NCI-H1417 treated with DMSO at 0.1 percent for 48 hours (cell line): ENCODE measurements around the gene CREB3.

Source experiments
- DNase-seq: peaks from one replicate; lab custom pipeline; 2025; lab: John Stamatoyannopoulos, UW

The CREB3 gene

GRCh38 chr9:35702696-35703095, 29.8 kb upstream of the CREB3 start:
- DNase-seq: no peak

DNA sequence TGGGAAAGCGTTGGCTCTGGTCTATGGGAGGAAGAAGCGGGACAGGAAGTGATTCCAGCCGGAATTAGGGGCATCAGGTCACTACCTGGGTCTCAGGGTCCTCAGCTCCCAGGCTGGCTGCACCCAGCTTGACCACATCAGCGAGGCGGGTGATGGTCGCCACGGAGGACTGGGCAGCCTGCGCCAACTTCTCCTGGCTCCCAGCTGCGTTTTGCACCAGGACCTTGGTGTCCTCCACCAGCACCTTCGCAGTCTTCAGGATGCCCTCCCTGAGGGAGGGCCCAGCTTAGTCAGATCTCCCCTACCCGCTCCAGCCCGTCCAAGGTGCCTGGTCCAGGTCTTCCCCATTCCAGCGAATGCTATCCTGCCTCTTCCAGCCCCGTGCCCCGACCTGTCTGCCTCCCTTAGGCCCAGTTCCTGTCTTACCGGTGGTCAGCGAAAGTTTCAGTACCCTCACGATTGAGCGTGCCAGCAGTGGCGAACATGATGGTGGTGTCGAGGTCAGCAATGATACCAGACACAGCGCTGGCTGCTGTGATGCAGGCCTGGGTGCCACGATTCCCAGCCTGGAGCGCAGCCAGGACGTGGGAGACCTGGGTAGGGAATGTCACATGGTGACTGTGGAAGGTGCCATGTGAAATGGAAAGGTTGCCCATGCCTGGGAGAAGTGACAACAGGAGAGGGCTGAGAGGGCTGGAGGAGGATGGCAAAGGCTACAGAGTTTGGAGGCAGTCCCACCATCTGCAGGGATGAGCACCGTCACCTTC, 28.4 kb upstream of the CREB3 start:
- no peak for DNase-seq

- no peak for DNase-seq
These were observed 27.1 kb upstream of the CREB3 start for GRCh38 chr9:35705372-35705771.

- DNase-seq: no peak
These were observed 26.5 kb upstream of the CREB3 start for GRCh38 chr9:35705836-35706430.

DNA sequence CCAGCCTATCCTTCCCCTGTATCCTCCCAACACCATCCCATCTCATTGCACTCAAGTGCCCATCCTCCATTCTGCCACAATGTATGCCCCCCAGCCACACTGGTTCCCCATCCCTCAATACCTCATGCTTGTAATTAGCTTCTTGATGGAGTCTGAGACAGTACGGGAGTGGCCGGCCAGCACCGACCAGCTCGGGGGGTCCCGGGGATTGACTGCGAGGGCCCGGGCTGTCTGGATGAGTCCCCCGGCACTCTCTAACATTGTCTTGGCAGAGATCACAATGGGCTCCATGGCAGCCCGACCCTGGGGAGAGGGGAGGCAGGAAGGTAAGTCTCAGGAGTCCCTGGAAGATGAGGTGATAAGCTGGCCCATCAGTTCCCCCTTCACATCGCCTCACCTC, 25.5 kb upstream of the CREB3 start:
- DNase-seq: no peak

- no peak for DNase-seq
These were observed 24.3 kb upstream of the CREB3 start for GRCh38 chr9:35708146-35708545.

- no peak for DNase-seq
These were observed 21.5 kb upstream of the CREB3 start for GRCh38 chr9:35710818-35711500.

DNA sequence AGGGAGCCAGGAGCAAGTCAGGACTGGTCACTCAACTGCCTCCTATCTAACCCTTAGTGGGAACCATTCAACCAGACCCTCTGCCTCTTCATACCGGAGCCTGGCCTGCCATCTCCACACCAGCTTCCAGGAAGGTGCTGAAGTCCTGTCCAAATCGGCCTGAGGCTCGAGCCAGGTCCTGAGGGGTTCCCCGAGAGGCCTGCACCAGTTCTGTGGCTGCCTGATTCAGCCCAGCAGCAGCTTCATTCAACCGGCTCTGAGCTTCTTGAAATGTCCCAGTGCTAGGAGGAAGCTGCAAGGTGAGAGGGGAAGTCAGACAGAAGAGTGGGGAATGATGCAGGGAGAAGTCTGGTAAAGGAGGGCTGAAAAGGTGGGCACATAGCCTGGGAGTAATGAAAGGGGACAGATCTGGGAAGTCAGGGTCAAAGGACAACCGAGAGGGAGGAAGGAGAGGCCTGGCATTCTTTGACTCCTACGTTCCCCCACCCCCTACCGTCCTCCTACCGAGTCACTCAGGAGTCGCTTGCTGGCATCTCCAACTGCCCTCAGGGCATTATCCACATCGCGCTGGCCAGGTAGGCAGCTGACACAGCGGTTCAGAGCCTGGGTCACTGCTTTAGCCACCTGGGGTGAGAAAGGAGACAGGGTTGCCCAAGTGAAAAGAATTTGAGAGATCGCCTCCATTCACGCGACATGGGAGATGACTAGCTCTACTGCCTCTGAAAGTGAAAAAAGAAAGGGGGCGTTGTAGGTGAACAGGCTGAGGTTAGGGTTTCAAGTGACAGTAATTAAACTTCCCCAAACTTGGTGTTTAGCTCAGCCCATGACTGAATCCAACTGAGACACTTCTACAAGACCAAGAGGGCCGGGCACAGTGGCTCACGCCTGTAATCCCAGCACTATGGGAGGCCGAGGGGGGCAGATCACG, 20.7 kb upstream of the CREB3 start:
- DNase-seq: no peak

DNA sequence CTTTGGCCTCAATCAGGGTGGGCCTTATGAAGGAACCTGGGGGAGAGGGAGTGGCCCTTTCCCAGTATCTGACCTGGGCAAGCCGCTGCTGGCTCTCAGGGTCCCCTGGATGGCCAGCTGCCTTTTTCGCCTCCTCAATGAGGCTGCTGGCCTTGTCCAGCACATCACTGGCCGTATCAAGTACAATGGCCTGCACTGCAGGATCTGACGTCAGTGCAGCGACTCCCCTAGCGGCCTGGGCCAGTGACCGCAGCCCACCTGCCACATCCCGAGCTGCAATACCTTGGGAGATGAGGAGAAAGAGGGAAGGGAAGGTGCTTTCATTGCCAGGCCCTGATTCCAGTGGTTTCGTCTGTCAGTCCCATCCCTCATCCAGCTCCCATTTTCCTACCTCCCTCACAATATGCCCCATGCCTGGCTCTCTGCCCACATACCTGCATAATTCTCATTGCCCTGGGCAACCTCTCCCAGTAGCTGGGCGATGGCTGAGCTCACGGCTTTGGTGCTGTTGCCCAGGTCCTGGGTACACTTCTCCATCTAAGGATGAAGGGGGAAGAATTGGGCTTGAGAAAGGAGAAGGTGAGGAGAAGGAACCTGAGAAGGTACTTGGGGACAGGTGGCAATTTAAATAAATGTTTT, 19.6 kb upstream of the CREB3 start:
- DNase-seq: no peak

GRCh38 chr9:35713578-35713977, 18.9 kb upstream of the CREB3 start:
- no peak for DNase-seq

GRCh38 chr9:35714123-35714522, 18.3 kb upstream of the CREB3 start:
- no peak for DNase-seq

DNA sequence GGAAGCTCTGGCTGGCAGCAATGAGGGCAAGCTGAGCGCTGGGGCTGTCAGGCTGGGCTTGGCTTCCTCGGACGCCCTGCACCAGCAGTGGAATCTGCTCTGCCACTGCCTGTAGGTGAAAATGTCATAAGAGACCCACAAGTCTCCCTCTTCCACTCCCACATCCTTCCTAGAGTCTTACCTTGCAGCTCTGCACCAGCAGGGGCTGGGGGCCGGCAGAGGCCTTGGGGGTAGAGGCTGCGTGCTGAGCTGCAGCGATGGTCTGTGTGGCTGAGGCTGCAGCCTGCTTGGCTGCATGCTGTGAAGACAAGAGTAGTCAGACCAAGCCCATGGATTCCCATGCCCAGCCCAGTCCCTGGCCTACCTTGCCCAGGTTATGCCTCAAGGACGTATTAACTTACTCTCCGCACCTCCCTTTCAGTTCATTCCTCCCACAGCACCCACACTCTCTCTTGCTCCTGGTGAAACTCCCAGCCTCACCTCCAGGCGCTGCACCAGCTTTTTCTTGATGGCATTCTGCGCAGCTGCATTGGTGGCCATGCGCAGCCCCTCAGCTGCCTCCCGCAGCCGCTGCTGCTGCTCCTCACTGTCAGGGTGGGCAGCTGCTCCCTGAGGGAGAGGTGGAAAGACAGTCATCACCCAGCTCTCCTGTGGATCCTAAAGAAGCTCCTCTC, 17.8 kb upstream of the CREB3 start:
- no peak for DNase-seq

- no peak for DNase-seq
These were observed 16.2 kb upstream of the CREB3 start for GRCh38 chr9:35716230-35716629.

DNA sequence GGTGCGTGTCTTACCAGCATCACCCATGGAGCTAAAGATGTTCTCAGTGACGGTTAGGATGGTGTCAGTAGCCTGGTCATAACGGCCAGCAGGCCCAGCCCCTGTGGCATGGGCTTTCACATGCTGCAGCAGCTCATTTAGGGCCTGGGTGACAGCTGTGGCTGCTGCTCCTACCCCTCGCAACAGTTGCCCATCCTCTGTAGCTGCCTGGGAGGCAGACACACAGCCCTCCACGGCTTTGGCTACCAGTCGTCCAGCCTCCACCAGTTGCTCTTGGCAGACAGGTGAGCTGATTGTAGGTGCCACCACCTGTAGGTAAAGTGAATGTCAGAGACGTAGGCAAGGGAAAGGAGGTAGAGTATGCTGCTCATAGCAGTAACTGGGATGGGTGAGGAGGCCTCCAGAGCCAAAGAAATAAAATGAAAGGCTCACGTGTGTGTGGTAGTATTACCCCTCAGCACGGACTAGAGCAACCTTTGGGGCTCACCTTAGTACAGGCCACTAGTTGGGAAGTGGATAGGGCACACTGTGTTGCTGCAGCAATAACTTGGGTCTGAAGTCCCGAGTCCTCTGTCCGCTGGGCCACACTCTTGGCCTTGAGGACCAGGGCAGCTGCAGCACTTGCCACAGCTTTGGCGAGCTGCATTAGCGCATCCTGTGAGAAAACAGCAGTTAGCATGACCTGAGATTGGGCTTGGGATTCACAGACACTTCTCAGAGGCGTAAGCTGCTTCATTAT, 15.2 kb upstream of the CREB3 start:
- no peak for DNase-seq

DNA sequence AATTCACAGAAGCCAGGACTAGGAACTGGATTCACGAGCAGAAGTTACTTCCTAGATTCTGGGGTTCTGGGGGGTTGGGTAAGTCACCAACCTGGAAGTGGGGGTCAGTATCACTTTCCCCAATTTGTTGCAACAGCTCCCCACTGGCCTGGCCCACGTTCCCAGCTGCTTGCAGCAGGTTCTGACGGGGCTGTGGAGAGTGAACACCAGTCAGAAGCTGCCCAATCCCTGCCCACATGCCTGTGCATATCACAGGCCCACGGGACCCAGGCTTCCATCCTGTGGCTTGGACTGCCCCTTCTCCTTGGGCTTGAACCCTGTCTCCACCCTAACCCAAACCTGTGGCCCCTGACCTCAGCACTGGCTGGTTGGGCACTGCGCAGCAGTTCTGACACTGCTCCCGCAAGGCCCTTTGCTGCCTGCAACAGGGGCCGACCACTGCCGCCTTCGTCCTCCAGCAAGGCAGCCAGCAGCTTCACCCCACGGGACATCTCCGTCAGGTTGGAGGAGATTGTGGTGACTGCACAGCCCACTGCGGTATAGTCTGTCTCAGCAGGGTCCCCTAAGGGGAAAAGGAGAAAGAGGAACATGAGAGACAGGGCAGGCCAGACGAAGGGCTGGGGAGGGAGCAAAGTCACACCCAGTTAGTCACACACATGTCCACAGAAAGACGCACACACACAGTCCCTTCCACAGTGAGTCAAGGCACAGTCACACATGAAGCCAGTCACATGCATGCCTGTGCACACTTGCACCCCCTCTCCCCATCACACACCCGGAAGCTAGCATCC, 13.6 kb upstream of the CREB3 start:
- DNase-seq: no peak

- no peak for DNase-seq
These were observed 12.9 kb upstream of the CREB3 start for GRCh38 chr9:35719546-35719945.

DNA sequence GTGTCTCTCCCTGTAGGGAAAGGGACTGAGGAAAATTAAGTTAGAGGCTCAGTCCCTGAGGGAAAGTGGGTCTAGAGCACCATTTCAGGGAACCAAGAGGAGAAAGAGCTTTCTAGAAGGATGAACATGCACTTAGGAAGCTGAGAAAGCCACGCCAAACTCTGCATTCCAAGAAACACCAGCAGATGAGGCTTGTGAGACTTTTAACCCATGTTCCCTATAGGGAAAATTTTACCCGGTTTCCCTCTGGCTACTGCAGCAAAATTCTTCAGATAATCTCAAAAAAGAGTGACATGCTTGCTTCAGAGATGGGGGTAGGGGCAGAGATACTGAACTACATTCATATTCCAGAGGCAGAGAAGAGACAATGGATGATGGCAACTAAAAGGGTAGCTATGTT, 9.0 kb upstream of the CREB3 start:
- no peak for DNase-seq

DNA sequence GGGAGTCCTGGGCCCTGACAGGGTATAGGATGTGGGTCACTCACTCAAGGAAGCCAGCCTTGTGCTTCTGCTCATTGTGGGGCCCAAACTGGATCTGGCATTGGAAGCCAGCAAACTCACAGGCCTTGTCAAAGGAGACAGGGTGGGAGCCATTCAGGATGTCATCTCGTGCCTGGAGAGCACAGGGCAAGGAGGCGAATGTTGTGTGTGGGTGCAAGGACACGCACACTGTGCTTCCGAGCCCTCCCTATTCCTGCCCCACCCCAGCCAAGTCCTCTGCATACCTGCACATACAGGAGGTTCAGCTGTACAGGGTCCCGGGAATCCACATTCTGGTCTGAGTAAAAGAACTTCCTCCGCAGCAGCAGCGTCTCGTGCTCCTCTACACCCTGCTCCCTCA, 8.6 kb upstream of the CREB3 start:
- DNase-seq: no peak

DNA sequence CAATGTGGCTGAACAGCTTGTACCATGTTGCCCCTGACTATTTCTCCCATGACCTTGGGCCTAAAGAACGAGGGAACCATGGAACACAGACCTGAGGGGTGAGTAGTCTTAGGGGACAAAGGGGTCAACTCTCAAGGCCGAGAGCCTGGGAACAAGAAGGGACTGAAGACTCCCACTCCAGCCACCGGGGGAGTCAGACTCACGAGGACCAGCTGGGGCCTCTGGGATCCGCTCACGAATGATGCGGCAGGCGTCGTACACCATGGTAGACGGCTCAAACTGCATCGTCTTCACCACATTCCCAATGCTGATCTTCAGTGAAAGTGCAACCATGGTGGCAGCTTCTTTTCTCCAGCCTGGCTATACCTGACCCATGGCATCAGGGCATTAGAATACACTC, 7.1 kb upstream of the CREB3 start:
- no peak for DNase-seq

DNA sequence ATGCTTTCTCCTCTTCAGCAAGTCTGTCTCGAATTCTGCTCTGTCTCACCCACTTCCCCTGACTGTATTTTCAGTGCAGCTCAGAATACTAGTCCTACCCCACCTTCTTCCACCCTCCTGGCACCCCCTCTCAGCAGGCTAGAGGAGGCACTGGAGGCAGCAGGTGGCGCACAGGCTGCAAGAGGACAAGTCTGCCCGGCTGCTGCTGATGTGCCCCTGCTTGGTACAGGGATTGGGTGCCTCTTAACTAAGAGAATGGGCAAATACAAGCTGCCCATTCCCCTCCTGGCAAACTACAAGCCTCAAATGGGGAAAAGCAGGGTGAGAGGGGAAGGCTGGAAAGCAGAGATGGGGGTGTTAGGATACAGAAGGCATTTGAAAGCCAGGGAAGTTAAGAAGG, 5.5 kb upstream of the CREB3 start:
- DNase-seq: no peak
